SK-N-SH (cell line): ENCODE data around the gene TCEAL5. TPM values are rescaled to one million over a fixed set of nuclear protein-coding genes. Genes with fewer than 3 reads are reported as not detected.

Source experiments
- CTCF ChIA-PET: fragments of 300-600, 350-600 bp; formaldehyde crosslinking; extraction: SDS; loops from one replicate; lab custom pipeline; 2021; lab: Yijun Ruan, JAX
- POLR2A ChIA-PET: fragments of 350-600 bp; sonication (Branson Sonifier 250); formaldehyde crosslinking; extraction: SDS; loops from one replicate; lab custom pipeline; 2020; ENCODE audit warnings: antibody characterized with exemption, inconsistent platforms; lab: Yijun Ruan, JAX
- DNase-seq: peaks from one replicate; pipeline ENCODE4 v3.0.0; 2012
- H2AFZ ChIP-seq: fragments of 200-600 bp; sonication (generic); 2 replicates; pipeline ENCODE4 v1.8.1; 2016; ENCODE audit warnings: antibody characterized with exemption, mild to moderate bottlenecking, low read depth
- H3F3A ChIP-seq: fragments of 200-600 bp; sonication (generic); replicated peaks from 2 replicates; pipeline ENCODE3; 2016; ENCODE audit warnings: antibody characterized with exemption, mild to moderate bottlenecking; ENCODE audit not compliant: insufficient read depth
- H3K27ac ChIP-seq, 2 experiments: fragments of 200-500 bp in 1 of 2; fragments of 200-600 bp in 1 of 2; sonication (Bioruptor generic) in 1 of 2; sonication (generic), shearing (Covaris generic) in 1 of 2; 2 replicates each; pipeline versions ENCODE4 v1.5.1 to v1.6.1; 2014 to 2016; ENCODE audit warnings: low read depth in 2 of 2, inconsistent platforms in 1 of 2, low read length in 1 of 2, mild to moderate bottlenecking in 1 of 2, mixed read lengths in 1 of 2
- H3K27me3 ChIP-seq: fragments of 200-600 bp; sonication (generic), shearing (Covaris generic); 2 replicates; pipeline ENCODE4 v1.6.1; 2016; ENCODE audit warnings: mixed run types; ENCODE audit not compliant: insufficient read depth
- H3K36me3 ChIP-seq, 2 experiments: fragments of 200-500 bp in 1 of 2; fragments of 200-600 bp in 1 of 2; sonication (Bioruptor generic) in 1 of 2; sonication (generic) in 1 of 2; replicated peaks in 1 of 2; 2 replicates each; pipeline versions ENCODE3 to v1.5.1; 2014 to 2016; ENCODE audit warnings: low read length in 1 of 2, mild to moderate bottlenecking in 1 of 2; ENCODE audit not compliant: insufficient read depth in 2 of 2, control insufficient read depth in 1 of 2
- H3K4me1 ChIP-seq, 2 experiments: fragments of 200-500 bp in 1 of 2; fragments of 200-600 bp in 1 of 2; sonication (Bioruptor generic) in 1 of 2; sonication (generic), shearing (Covaris generic) in 1 of 2; 2 replicates each; pipeline versions ENCODE4 v1.5.1 to v1.6.1; 2014 to 2016; ENCODE audit warnings: low read depth in 1 of 2, low read length in 1 of 2, mixed run types in 1 of 2; ENCODE audit not compliant: insufficient read depth in 2 of 2, control insufficient read depth in 1 of 2
- H3K4me2 ChIP-seq: fragments of 200-600 bp; sonication (generic), shearing (Covaris generic); 2 replicates; pipeline ENCODE4 v1.6.1; 2017; ENCODE audit warnings: mixed run types
- H3K4me3 ChIP-seq, 2 experiments: fragments of 200-500 bp in 1 of 2; fragments of 200-600 bp in 1 of 2; sonication (Bioruptor generic) in 1 of 2; sonication (generic), shearing (Covaris generic) in 1 of 2; 2 replicates each; pipeline versions ENCODE4 v1.5.1 to v1.8.1; 2014 to 2016; ENCODE audit warnings: low read depth in 2 of 2, inconsistent platforms in 1 of 2, low read length in 1 of 2, mild to moderate bottlenecking in 1 of 2, mixed read lengths in 1 of 2, moderate library complexity in 1 of 2
- H3K79me2 ChIP-seq: fragments of 200-600 bp; sonication (generic); 2 replicates; pipeline ENCODE4 v1.8.1; 2017; ENCODE audit warnings: mild to moderate bottlenecking; ENCODE audit not compliant: insufficient read depth
- H3K9ac ChIP-seq: fragments of 200-600 bp; sonication (generic); 2 replicates; pipeline ENCODE4 v1.6.1; 2017; ENCODE audit warnings: mixed run types
- H3K9me2 ChIP-seq: fragments of 200-600 bp; sonication (generic); 2 replicates; pipeline ENCODE4 v1.6.1; 2017; ENCODE audit warnings: mixed run types
- H3K9me3 ChIP-seq: fragments of 200-600 bp; sonication (generic); 2 replicates; pipeline ENCODE4 v1.6.1; 2017; ENCODE audit warnings: mixed run types, mild to moderate bottlenecking, moderate library complexity
- H4K20me1 ChIP-seq: fragments of 200-600 bp; sonication (generic); 2 replicates; pipeline ENCODE4 v1.6.1; 2017; ENCODE audit warnings: mild to moderate bottlenecking, mixed run types; ENCODE audit not compliant: insufficient read depth
- EP300 ChIP-seq, 2 experiments: IDR thresholded peaks; 2 replicates each; pipeline versions ENCODE4 v1.4.0 to v1.6.1; 2012; ENCODE audit warnings: borderline replicate concordance in 1 of 2, low read depth in 1 of 2, low read length in 1 of 2
- FOSL2 ChIP-seq: IDR thresholded peaks from 2 replicates; pipeline ENCODE4 v1.4.0; 2012; ENCODE audit warnings: low read depth, mild to moderate bottlenecking, moderate library complexity, borderline replicate concordance
- MAX ChIP-seq: IDR thresholded peaks from 2 replicates; pipeline ENCODE4 v1.4.0; 2012; ENCODE audit warnings: low read depth
- MXI1 ChIP-seq: IDR thresholded peaks from 2 replicates; pipeline ENCODE4 v1.6.1; 2012; ENCODE audit warnings: mild to moderate bottlenecking, low read depth, low read length, improper control_type of control experiment
- POLR2AphosphoS5 ChIP-seq: IDR thresholded peaks from 2 replicates; pipeline ENCODE4 v1.6.1; 2012; ENCODE audit warnings: low read depth, low read length
- RAD21 ChIP-seq: IDR thresholded peaks from 2 replicates; pipeline ENCODE4 v1.6.1; 2012; ENCODE audit warnings: mild to moderate bottlenecking, low read length
- REST ChIP-seq: IDR thresholded peaks from 2 replicates; pipeline ENCODE4 v1.6.1; 2012; ENCODE audit warnings: mild to moderate bottlenecking, low read depth, low read length, moderate library complexity
- RXRA ChIP-seq: IDR thresholded peaks from 2 replicates; pipeline ENCODE4 v1.4.0; 2012; ENCODE audit warnings: low read depth, mild to moderate bottlenecking, borderline replicate concordance
- SIN3A ChIP-seq: IDR thresholded peaks from 2 replicates; pipeline ENCODE4 v1.6.1; 2012; ENCODE audit warnings: low read depth, mild to moderate bottlenecking, low read length, moderate library complexity, borderline replicate concordance
- TCF12 ChIP-seq: IDR thresholded peaks from 2 replicates; pipeline ENCODE4 v1.4.0; 2012
- TEAD4 ChIP-seq: IDR thresholded peaks from 2 replicates; pipeline ENCODE4 v1.4.0; 2012; ENCODE audit warnings: mild to moderate bottlenecking, borderline replicate concordance; ENCODE audit not compliant: insufficient read depth
- USF1 ChIP-seq: IDR thresholded peaks from 2 replicates; pipeline ENCODE4 v1.4.0; 2012; ENCODE audit warnings: low read depth, borderline replicate concordance
- USF2 ChIP-seq: fragments of 150-350 bp; IDR thresholded peaks from 2 replicates; pipeline ENCODE4 v1.6.1; 2017; ENCODE audit warnings: antibody characterized with exemption, low read length, low read depth, borderline replicate concordance
- WGBS: methylation state at CpG from one replicate; pipeline ENCODE4 v1.1.6; 2017; ENCODE audit warnings: low lambda C conversion rate; 5-methylcytosine and 5-hydroxymethylcytosine counted together
- polyA plus RNA-seq, 3 experiments: library from polyadenylated mRNA; depleted of rRNA; stranded (reverse); fragments of >200 nt; gene quantifications; 2 replicates each; pipeline ENCODE4 v1.2.3, GENCODE V29; 2012

TCEAL5 gene
- polyA plus RNA-seq, 1 of the 3 experiments (the other 2 are of a cell fraction) = 0.43 TPM

GRCh38 chrX:103310555-103311398 lies 34.2 kb upstream of the TCEAL5 start, which contains the start of gene BEX2:
TSS of gene BEX2 (minus strand) at chrX:103310990. CDS start at chrX:103309976, 1,014 bp downstream.
- CTCF ChIA-PET = no interaction called here
- Histone ChIP-seq H3K36me3 (no peaks in the 10 kb centered on the region), H2AFZ (peak within 1 kb of the TSS; percentile 81; the same call in 1 of the 2 replicates), H3K9me3 (no peaks in the 10 kb centered on the region), H3K79me2 (no peaks in the 10 kb centered on the region), H3K4me1 (peaks cover 0 to 3% of the 10 kb centered on the region in 2 experiments; a peak in 1 of 4 replicates), H4K20me1 (no peaks in the 10 kb centered on the region), H3K9me2 (no peaks in the 10 kb centered on the region), H3K4me3 (peak within 1 kb of the TSS; percentile 57 to 62), H3K4me2 (peak within 1 kb of the TSS; percentile 68; the same call in 1 of the 2 replicates), H3K27me3 (peaks cover 4% of the 10 kb centered on the region), H3F3A (no peaks in the 10 kb centered on the region), H3K9ac (no peak within 1 kb of the TSS), H3K27ac (peak within 1 kb of the TSS in 1 of 2 experiments; percentile 47; a peak in 1 of 4 replicates)
- DNase-seq = peak; percentile 89
- POLR2A ChIA-PET = interaction anchor here (0.6 to 2.0 kb wide), 4 partner anchors 19 to 96 kb away, joined by 3 to 6 read pairs (median 3); partner anchors contain the start of genes BEX3, TCEAL7 and TCEAL9
- 9% methylated on average over 21 of the region's 52 CpGs for WGBS
- TF ChIP-seq USF1 (peak; percentile 88), TCF12 (no peak), POLR2AphosphoS5 (0 out of 2 replicates have a peak, but pooled peaks have one; percentile 34), MAX (no peak; the same call in 1 of the 2 replicates), RAD21 (no peak), USF2 (peak; percentile 65), EP300 (IDR thresholded peaks at IDR 0.05; ENCODE audit: borderline replicate concordance in 1 of 2, low read depth in 1 of 2, low read length in 1 of 2) (no peak), MXI1 (peak; percentile 72), SIN3A (no peak)

GRCh38 chrX:103309860-103310554 lies 33.5 kb upstream of the TCEAL5 start:
- Histone ChIP-seq H3K79me2 (no peaks in the 10 kb centered on the region), H3K27me3 (peaks cover 4% of the 10 kb centered on the region), H3K9me3 (no peaks in the 10 kb centered on the region), H3K9ac (no peak overlapping the region), H3K4me2 (peak overlapping the region; percentile 68; the same call in 1 of the 2 replicates), H3K4me3 (peak overlapping the region; percentile 57 to 62), H3K36me3 (no peaks in the 10 kb centered on the region), H2AFZ (peak overlapping the region; percentile 71; the same call in 1 of the 2 replicates), H3K4me1 (peaks cover 0 to 3% of the 10 kb centered on the region in 2 experiments; a peak in 1 of 4 replicates), H3F3A (no peaks in the 10 kb centered on the region), H3K27ac (peak overlapping the region in 1 of 2 experiments; percentile 47; a peak in 1 of 4 replicates), H3K9me2 (no peaks in the 10 kb centered on the region), H4K20me1 (no peaks in the 10 kb centered on the region)
- peak; percentile 56 for DNase-seq
- 35% methylated on average over 13 of the region's 32 CpGs for WGBS
- CTCF ChIA-PET = no interaction called here
- POLR2A ChIA-PET = interaction anchor here (0.6 to 2.0 kb wide), 4 partner anchors 20 to 95 kb away, joined by 3 to 6 read pairs (median 3); partner anchors contain the start of genes BEX3, TCEAL7 and TCEAL9
- TF ChIP-seq RXRA = no peak
- TF ChIP-seq REST = peak; percentile 88
- TF ChIP-seq MAX = no peak
- no peak for TF ChIP-seq TEAD4
- no peak for TF ChIP-seq EP300 (IDR thresholded peaks at IDR 0.05; ENCODE audit: borderline replicate concordance in 1 of 2, low read depth in 1 of 2, low read length in 1 of 2)
- TF ChIP-seq FOSL2 = no peak
